ENCODE data around the gene CKMT2. TPM values are rescaled to one million over a fixed set of nuclear protein-coding genes. Genes with fewer than 3 reads are reported as not detected.

CKMT2 gene
- total RNA-seq, 1 experiment from 2014 or later = not detected

DNA sequence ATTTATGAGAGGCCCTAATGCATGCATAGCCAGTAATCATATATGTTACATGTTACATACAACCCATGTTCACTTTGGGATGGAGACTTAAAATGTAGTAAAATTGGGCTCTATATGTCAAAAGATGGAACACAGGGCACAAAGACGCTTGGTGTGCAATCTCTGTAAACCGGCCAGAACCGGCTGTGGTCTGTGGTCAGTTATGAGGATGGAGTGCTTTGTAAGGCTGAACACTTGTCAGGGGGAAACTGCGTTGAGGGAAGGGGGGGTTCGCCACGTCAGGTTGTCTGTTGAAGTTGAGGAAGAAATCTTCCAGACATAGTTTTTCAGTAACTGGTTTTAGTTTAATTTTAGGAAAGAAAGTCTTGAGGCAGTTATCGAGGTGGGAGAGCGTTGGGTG lies 2.7 kb upstream of the CKMT2 start:
- no peaks in the 10 kb centered on the region for H3K9me3 ChIP-seq (ENCODE audit: low read length)
- H2AFZ ChIP-seq (ENCODE audit: low read length) = no peak overlapping the region
- ATAC-seq (no peak), DNase-seq (no peak)
- H3K27me3 ChIP-seq (ENCODE audit: low read length) = no peaks in the 10 kb centered on the region
- TF ChIP-seq EZH2 (IDR thresholded peaks at IDR 0.05; ENCODE audit: low read length, unreplicated experiment) = no peak
- TF ChIP-seq, protein P1, sequence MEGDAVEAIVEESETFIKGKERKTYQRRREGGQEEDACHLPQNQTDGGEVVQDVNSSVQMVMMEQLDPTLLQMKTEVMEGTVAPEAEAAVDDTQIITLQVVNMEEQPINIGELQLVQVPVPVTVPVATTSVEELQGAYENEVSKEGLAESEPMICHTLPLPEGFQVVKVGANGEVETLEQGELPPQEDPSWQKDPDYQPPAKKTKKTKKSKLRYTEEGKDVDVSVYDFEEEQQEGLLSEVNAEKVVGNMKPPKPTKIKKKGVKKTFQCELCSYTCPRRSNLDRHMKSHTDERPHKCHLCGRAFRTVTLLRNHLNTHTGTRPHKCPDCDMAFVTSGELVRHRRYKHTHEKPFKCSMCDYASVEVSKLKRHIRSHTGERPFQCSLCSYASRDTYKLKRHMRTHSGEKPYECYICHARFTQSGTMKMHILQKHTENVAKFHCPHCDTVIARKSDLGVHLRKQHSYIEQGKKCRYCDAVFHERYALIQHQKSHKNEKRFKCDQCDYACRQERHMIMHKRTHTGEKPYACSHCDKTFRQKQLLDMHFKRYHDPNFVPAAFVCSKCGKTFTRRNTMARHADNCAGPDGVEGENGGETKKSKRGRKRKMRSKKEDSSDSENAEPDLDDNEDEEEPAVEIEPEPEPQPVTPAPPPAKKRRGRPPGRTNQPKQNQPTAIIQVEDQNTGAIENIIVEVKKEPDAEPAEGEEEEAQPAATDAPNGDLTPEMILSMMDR (conservative IDR thresholded peaks at IDR 0.05; ENCODE audit: low read depth, low read length) = no peak
- no peak for TF ChIP-seq EZH2phosphoT487 (IDR thresholded peaks at IDR 0.05; ENCODE audit: borderline replicate concordance, low read length)
- H3K27ac ChIP-seq (ENCODE audit: low read length) = no peak overlapping the region
- H3K9ac ChIP-seq (ENCODE audit: low read length) = no peak overlapping the region
- H3K4me3 ChIP-seq (ENCODE audit: low read length) = no peak overlapping the region
- POLR2A ChIA-PET (ENCODE audit: unreplicated experiment) = no interaction called here
- H3K4me2 ChIP-seq (ENCODE audit: low read length) = no peak overlapping the region
- intact Hi-C loops (cut with micrococcal nuclease) = no loop called here
- H3K9me2 ChIP-seq (replicated peaks; ENCODE audit: low read length) = no peaks in the 10 kb centered on the region
- no peaks in the 10 kb centered on the region for H3K79me2 ChIP-seq (ENCODE audit: low read length)
- no peaks in the 10 kb centered on the region for H3K36me3 ChIP-seq (ENCODE audit: low read depth, low read length)
- no peaks in the 10 kb centered on the region for H4K20me1 ChIP-seq (ENCODE audit: low read length)
- H3F3A ChIP-seq (ENCODE audit: low read length, unreplicated experiment) = no peaks in the 10 kb centered on the region
- BruUV-seq (replicated peaks) = no TSS peak
- CTCF ChIA-PET = no interaction called here
- no peaks in the 10 kb centered on the region for H3K4me1 ChIP-seq (ENCODE audit: insufficient read depth, low read length)

DNA sequence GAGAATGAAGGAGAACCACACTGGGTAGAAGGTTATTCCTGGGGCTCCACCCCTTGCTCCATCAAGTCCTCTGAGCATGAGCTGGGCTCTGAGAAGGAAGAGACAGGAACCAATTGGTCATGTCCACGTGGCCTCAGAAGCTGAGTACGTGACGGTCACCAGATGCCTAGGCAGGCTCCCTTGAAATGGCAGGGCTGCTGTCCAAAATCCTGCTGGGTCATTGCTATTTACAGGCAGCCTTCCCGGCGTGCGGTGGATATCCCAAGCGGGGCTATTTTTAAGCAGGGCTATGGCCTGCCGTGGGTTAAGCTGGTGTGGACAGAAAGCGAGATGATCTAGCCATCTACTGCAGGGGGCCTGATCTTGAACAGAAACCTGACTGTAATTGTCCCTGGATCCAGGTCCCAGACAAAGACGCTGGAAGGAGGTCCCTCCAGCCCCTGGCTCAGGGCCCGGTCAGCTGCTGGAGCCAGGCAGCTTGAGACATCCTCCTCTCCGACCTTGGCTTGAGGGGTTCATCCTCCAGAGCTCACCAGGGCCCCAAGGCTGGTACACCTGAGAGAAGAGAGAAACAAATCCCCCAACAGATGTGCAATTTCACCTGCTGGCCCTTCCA lies 550 bp upstream of the CKMT2 start:
- H3K36me3 ChIP-seq (ENCODE audit: low read depth, low read length) = no peaks in the 10 kb centered on the region

DNA sequence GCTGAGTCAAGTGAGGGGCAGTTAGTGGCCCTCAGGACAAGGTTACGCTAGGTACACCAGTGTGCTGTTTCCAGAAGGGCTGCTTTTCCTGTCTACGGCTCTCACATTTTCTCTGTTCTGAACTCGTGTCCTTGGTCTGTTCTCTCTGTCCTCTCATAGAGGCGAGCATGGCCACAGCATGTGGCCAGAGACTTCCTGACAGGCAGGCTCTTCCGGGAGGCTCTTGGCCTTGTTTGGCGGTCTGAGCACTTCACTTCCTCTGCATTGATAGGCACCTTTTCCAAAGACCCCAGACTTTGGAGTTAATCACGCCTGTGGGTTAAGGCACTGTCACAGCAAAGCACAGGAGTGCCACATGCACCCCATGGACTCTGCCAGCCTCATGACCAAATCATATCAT lies 1.2 kb downstream of the CKMT2 start:
- intact Hi-C loops (cut with micrococcal nuclease) = no loop called here
- Histone ChIP-seq H3K4me3 (ENCODE audit: low read length) (no peak overlapping the region), H3K9me2 (replicated peaks; ENCODE audit: low read length) (no peaks in the 10 kb centered on the region), H3K4me1 (ENCODE audit: insufficient read depth, low read length) (no peaks in the 10 kb centered on the region), H3K9me3 (ENCODE audit: low read length) (no peaks in the 10 kb centered on the region), H3K79me2 (ENCODE audit: low read length) (no peaks in the 10 kb centered on the region), H3K4me2 (ENCODE audit: low read length) (no peak overlapping the region), H3K27ac (ENCODE audit: low read length) (no peak overlapping the region), H3K36me3 (ENCODE audit: low read depth, low read length) (no peaks in the 10 kb centered on the region), H3F3A (ENCODE audit: low read length, unreplicated experiment) (no peaks in the 10 kb centered on the region), H3K9ac (ENCODE audit: low read length) (no peak overlapping the region), H2AFZ (ENCODE audit: low read length) (no peak overlapping the region), H3K27me3 (ENCODE audit: low read length) (no peaks in the 10 kb centered on the region), H4K20me1 (ENCODE audit: low read length) (no peaks in the 10 kb centered on the region)
- ChIA-PET CTCF (no interaction called here), POLR2A (ENCODE audit: unreplicated experiment) (no interaction called here)
- BruUV-seq (replicated peaks) = no TSS peak
- DNase-seq = no peak
- no peak for ATAC-seq
- TF ChIP-seq, protein P1 (conservative IDR thresholded peaks at IDR 0.05; ENCODE audit: low read depth, low read length) = no peak
- TF ChIP-seq EZH2 (IDR thresholded peaks at IDR 0.05; ENCODE audit: low read length, unreplicated experiment) (no peak), EZH2phosphoT487 (IDR thresholded peaks at IDR 0.05; ENCODE audit: borderline replicate concordance, low read length) (no peak)

More for the DNA sequence above, 550 bp upstream of the CKMT2 start:
- H3K4me2 ChIP-seq (ENCODE audit: low read length) = no peak overlapping the region
- intact Hi-C loops (cut with micrococcal nuclease) = no loop called here
- no peak overlapping the region for H3K4me3 ChIP-seq (ENCODE audit: low read length)
- no peak for TF ChIP-seq EZH2phosphoT487 (IDR thresholded peaks at IDR 0.05; ENCODE audit: borderline replicate concordance, low read length)
- TF ChIP-seq, protein P1 (conservative IDR thresholded peaks at IDR 0.05; ENCODE audit: low read depth, low read length) = no peak
- no peak for TF ChIP-seq EZH2 (IDR thresholded peaks at IDR 0.05; ENCODE audit: low read length, unreplicated experiment)
- BruUV-seq (replicated peaks) = no TSS peak
- H2AFZ ChIP-seq (ENCODE audit: low read length) = no peak overlapping the region
- no peaks in the 10 kb centered on the region for H3K79me2 ChIP-seq (ENCODE audit: low read length)
- CTCF ChIA-PET = no interaction called here
- no peak for ATAC-seq
- no peaks in the 10 kb centered on the region for H3K9me3 ChIP-seq (ENCODE audit: low read length)
- H3F3A ChIP-seq (ENCODE audit: low read length, unreplicated experiment) = no peaks in the 10 kb centered on the region
- no peak overlapping the region for H3K27ac ChIP-seq (ENCODE audit: low read length)
- POLR2A ChIA-PET (ENCODE audit: unreplicated experiment) = no interaction called here
- no peak overlapping the region for H3K9ac ChIP-seq (ENCODE audit: low read length)
- H4K20me1 ChIP-seq (ENCODE audit: low read length) = no peaks in the 10 kb centered on the region
- no peaks in the 10 kb centered on the region for H3K4me1 ChIP-seq (ENCODE audit: insufficient read depth, low read length)
- no peaks in the 10 kb centered on the region for H3K9me2 ChIP-seq (replicated peaks; ENCODE audit: low read length)
- DNase-seq = no peak
- no peaks in the 10 kb centered on the region for H3K27me3 ChIP-seq (ENCODE audit: low read length)
